T-cell (primary cell): ENCODE results near the gene TAGAP. TPM values are rescaled to one million over a fixed set of nuclear protein-coding genes. Genes with fewer than 3 reads are reported as not detected.
"Not testable (repeated sequence)": the region's sequence is repeated elsewhere in the genome, so short reads cannot be mapped to it uniquely, and the experiment has no call there.

Experiments
- ATAC-seq, 4 experiments: fragments of 200-7000 bp in 3 of 4; fragments of 150-1000 bp in 1 of 4; cut with Tn5 transposase; replicated peaks in 1 of 4; 1 replicate in 3 of 4; 2 replicates in 1 of 4; pipeline ENCODE4 v1.10.0; 2021; ENCODE audit warnings: moderate library complexity in 3 of 4, mild to moderate bottlenecking in 2 of 4, moderate number of reproducible peaks in 1 of 4
- CTCF ChIA-PET, 2 donors: fragments of 300-600 bp; sonication (Branson Sonifier 250); formaldehyde crosslinking; loops; one replicate each; lab custom pipeline; 2022; ENCODE audit warnings: antibody characterized with exemption in 2 of 2; lab: Charles Lee
- POLR2A ChIA-PET, 2 donors: fragments of 300-600 bp; sonication (Branson Sonifier 250); formaldehyde crosslinking; loops; one replicate each; lab custom pipeline; 2022; ENCODE audit warnings: antibody characterized with exemption in 2 of 2; lab: Charles Lee
- DNase-seq, 35 experiments: peaks; one replicate each; pipeline versions ENCODE4 v3.0.0 to v3.0.0-alpha.2; 2013 to 2023
- H3K27ac ChIP-seq: one replicate; pipeline ENCODE4 v1.5.1; 2013; ENCODE audit warnings: low read length
- H3K27me3 ChIP-seq, 2 experiments: replicated peaks in 1 of 2; 1 replicate in 1 of 2; 2 replicates in 1 of 2; pipeline versions ENCODE4 v1.6.1 to v1.7.0; 2013; ENCODE audit warnings: low read length in 1 of 2, mixed read lengths in 1 of 2; ENCODE audit not compliant: control insufficient read depth in 2 of 2, insufficient read depth in 2 of 2; ENCODE audit errors: extremely low read depth in 1 of 2
- H3K36me3 ChIP-seq, 2 donors: 1 replicate in 1 of 2; 2 replicates in 1 of 2; pipeline versions ENCODE4 v1.6.1 to v1.7.0; 2013; ENCODE audit warnings: low read length in 1 of 2; ENCODE audit not compliant: control insufficient read depth in 2 of 2, insufficient read depth in 1 of 2; ENCODE audit errors: extremely low read depth in 1 of 2
- H3K4me1 ChIP-seq, 2 experiments: 1 replicate in 1 of 2; 2 replicates in 1 of 2; pipeline versions ENCODE4 v1.6.1 to v1.7.0; 2013; ENCODE audit warnings: low read length in 2 of 2, mixed read lengths in 1 of 2; ENCODE audit not compliant: insufficient read depth in 2 of 2, control insufficient read depth in 1 of 2; ENCODE audit errors: extremely low read depth in 1 of 2
- H3K4me3 ChIP-seq, 2 donors: 1 replicate in 1 of 2; 2 replicates in 1 of 2; pipeline versions ENCODE4 v1.5.1 to v1.7.0; 2013; ENCODE audit warnings: mild to moderate bottlenecking in 2 of 2, low read length in 1 of 2, moderate library complexity in 1 of 2; ENCODE audit not compliant: control insufficient read depth in 1 of 2; ENCODE audit errors: extremely low read depth in 1 of 2
- H3K9me3 ChIP-seq: 2 replicates; pipeline ENCODE4 v1.7.0; 2013
- H3K27ac Mint-ChIP-seq, 2 donors: one replicate each; pipeline ENCODE4 v1.8.0; 2020 to 2021; ENCODE audit warnings: mild to moderate bottlenecking in 2 of 2, mixed read lengths in 2 of 2
- H3K27me3 Mint-ChIP-seq, 2 donors: one replicate each; pipeline ENCODE4 v1.8.0; 2021 to 2022; ENCODE audit warnings: mixed read lengths in 2 of 2
- H3K36me3 Mint-ChIP-seq: one replicate; pipeline ENCODE4 v1.8.0; 2021; ENCODE audit warnings: mixed read lengths
- H3K4me1 Mint-ChIP-seq, 3 donors: one replicate each; pipeline ENCODE4 v1.8.0; 2020 to 2022; ENCODE audit warnings: mixed read lengths in 3 of 3, mild to moderate bottlenecking in 1 of 3
- H3K4me3 Mint-ChIP-seq, 3 donors: one replicate each; pipeline ENCODE4 v1.8.0; 2020 to 2022; ENCODE audit warnings: mild to moderate bottlenecking in 3 of 3, mixed read lengths in 3 of 3, moderate library complexity in 3 of 3
- H3K9me3 Mint-ChIP-seq, 3 donors: one replicate each; pipeline ENCODE4 v1.8.0; 2020 to 2022; ENCODE audit warnings: mixed read lengths in 3 of 3
- WGBS: methylation state at CpG from one replicate; pipeline ENCODE4 v1.1.5; 2013; ENCODE audit warnings: missing lambda C conversion rate; ENCODE audit not compliant: insufficient coverage; 5-methylcytosine and 5-hydroxymethylcytosine counted together
- total RNA-seq, 35 experiments: library from RNA in 6 of 35; stranded (reverse) in 6 of 35; fragments of 120-200 nt in 1 of 35; gene quantifications; one replicate each; pipeline versions ENCODE4 v1.2.1 to v1.2.4 and lab custom pipeline; 2013 to 2026

The TAGAP gene
- total RNA-seq, 5 donors from 2014 or later (not counting 1 experiment from before 2014, with no cell fraction given): 110 to 224 (median 128) TPM

- ChIA-PET POLR2A (no interaction called here), CTCF (interaction anchor here (1.3 to 1.7 kb wide), 2 partner anchors 18 to 143 kb away, joined by 3 read pairs; no protein-coding TSS in a partner anchor)
- H3K27ac Mint-ChIP-seq: no peak overlapping the region
- no peak overlapping the region for H3K4me3 Mint-ChIP-seq
- ATAC-seq (peak in 1 of 4 experiments; percentile 23), DNase-seq (no peak)
- H3K36me3 Mint-ChIP-seq: peaks cover 15% of the 10 kb centered on the region
- H3K9me3 ChIP-seq: no peaks in the 10 kb centered on the region
- no peaks in the 10 kb centered on the region for H3K27me3 ChIP-seq
- no CpG with 5 or more reads among the region's 2 CpGs for WGBS
- H3K4me1 ChIP-seq: peaks cover 0 to 3% of the 10 kb centered on the region in 2 experiments
- peaks cover 6 to 19% (median 11%) of the 10 kb centered on the region in 3 donors for H3K9me3 Mint-ChIP-seq
- H3K27me3 Mint-ChIP-seq: no peaks in the 10 kb centered on the region
- peaks cover 0 to 19% (median 18%) of the 10 kb centered on the region in 3 donors for H3K4me1 Mint-ChIP-seq
- H3K27ac ChIP-seq: no peak overlapping the region
- H3K36me3 ChIP-seq: no peaks in the 10 kb centered on the region
- no peak overlapping the region for H3K4me3 ChIP-seq
Measured at GRCh38 chr6:158991017-158991723, 53.6 kb downstream of the TAGAP start.

- H3K4me3 ChIP-seq, H3K27ac Mint-ChIP-seq, H3K27ac ChIP-seq, H3K27me3 Mint-ChIP-seq, POLR2A ChIA-PET, DNase-seq, ATAC-seq, H3K27me3 ChIP-seq, CTCF ChIA-PET, H3K9me3 ChIP-seq, H3K36me3 ChIP-seq, H3K4me1 Mint-ChIP-seq, H3K4me3 Mint-ChIP-seq, H3K4me1 ChIP-seq: not testable (repeated sequence)
- Mint-ChIP-seq H3K9me3 (peaks cover 6 to 19% (median 11%) of the 10 kb centered on the region in 3 donors), H3K36me3 (peaks cover 15% of the 10 kb centered on the region)
- WGBS: 100% methylated on average over 1 of the region's 2 CpGs
Measured at GRCh38 chr6:158989711-158990110, 55.1 kb downstream of the TAGAP start.

GRCh38 chr6:158988477-158988876, 56.3 kb downstream of the TAGAP start:
- H3K36me3 ChIP-seq: no peaks in the 10 kb centered on the region
- no peak overlapping the region for H3K27ac ChIP-seq
- DNase-seq (no peak), ATAC-seq (no peak)
- H3K4me1 Mint-ChIP-seq: peaks cover 0 to 8% (median 8%) of the 10 kb centered on the region in 3 donors
- peaks cover 0 to 3% of the 10 kb centered on the region in 2 experiments for H3K4me1 ChIP-seq
- H3K9me3 ChIP-seq: no peaks in the 10 kb centered on the region
- no peak overlapping the region for H3K4me3 ChIP-seq
- H3K27ac Mint-ChIP-seq: no peak overlapping the region
- no peaks in the 10 kb centered on the region for H3K27me3 Mint-ChIP-seq
- H3K36me3 Mint-ChIP-seq: peaks cover 12% of the 10 kb centered on the region
- ChIA-PET POLR2A (interaction anchor here in 1 of 2 donors (0.6 kb wide), 1 partner anchor 56 kb away, joined by 3 read pairs; the partner anchor contains the start of gene TAGAP), CTCF (interaction anchor here in 1 of 2 donors (0.7 to 1.2 kb wide), 2 partner anchors 11 to 146 kb away, joined by 3 read pairs; partner anchors contain the start of gene RSPH3)
- WGBS: 100% methylated on average over 1 of the region's 1 CpG
- no peak overlapping the region for H3K4me3 Mint-ChIP-seq
- no peaks in the 10 kb centered on the region for H3K27me3 ChIP-seq
- peaks cover 6 to 19% (median 11%) of the 10 kb centered on the region in 3 donors for H3K9me3 Mint-ChIP-seq

- Histone ChIP-seq H3K4me1 (peaks cover 0 to 3% of the 10 kb centered on the region in 2 experiments), H3K9me3 (no peaks in the 10 kb centered on the region), H3K36me3 (no peaks in the 10 kb centered on the region), H3K4me3 (no peak overlapping the region), H3K27me3 (no peaks in the 10 kb centered on the region), H3K27ac (no peak overlapping the region)
- peaks cover 11% of the 10 kb centered on the region for H3K36me3 Mint-ChIP-seq
- peaks cover 0 to 8% (median 8%) of the 10 kb centered on the region in 3 donors for H3K4me1 Mint-ChIP-seq
- H3K27me3 Mint-ChIP-seq: no peaks in the 10 kb centered on the region
- CTCF ChIA-PET: interaction anchor here (0.6 to 1.2 kb wide), 2 partner anchors 93 to 147 kb away, joined by 3 to 5 read pairs; no protein-coding TSS in a partner anchor
- H3K4me3 Mint-ChIP-seq: no peak overlapping the region
- DNase-seq (no peak), ATAC-seq (no peak)
- POLR2A ChIA-PET: interaction anchor here in 1 of 2 donors (0.6 kb wide), 1 partner anchor 21 kb away, joined by 3 read pairs; no protein-coding TSS in a partner anchor
- WGBS: no CpG with 5 or more reads among the region's 1 CpG
- H3K9me3 Mint-ChIP-seq: peaks cover 6 to 19% (median 11%) of the 10 kb centered on the region in 3 donors
- H3K27ac Mint-ChIP-seq: no peak overlapping the region
Measured at GRCh38 chr6:158987657-158988056, 57.1 kb downstream of the TAGAP start.

Other genes starting within 250 kb of the TAGAP start
- 100 to 1,000 TPM; 176 to 286 (median 272) TPM for gene EZR, start 225.6 kb downstream of the TAGAP start, total RNA-seq
- 1 to 10 TPM; 1.5 to 2.6 (median 2.1) TPM for gene RSPH3, start 44.8 kb downstream of the TAGAP start, total RNA-seq
- gene FNDC1, start 124.4 kb upstream of the TAGAP start, total RNA-seq: under 1 TPM in 1 of 5 donors, not detected in 4; 0.03 TPM